Breast epithelium (tissue), 3 donors: ENCODE data around the gene C1orf210.

Experiments
- POLR2A ChIP-seq: fragments of 450-650 bp; IDR thresholded peaks from one replicate; pipeline ENCODE4 v1.6.1; 2016; ENCODE audit warnings: antibody characterized with exemption, mild to moderate bottlenecking, moderate library complexity
- POLR2AphosphoS5 ChIP-seq, 3 donors: sonication (generic); formaldehyde crosslinking; IDR thresholded peaks; one replicate each; pipeline ENCODE4 v1.6.1; 2017; ENCODE audit warnings: antibody characterized with exemption in 3 of 3
- TF ChIP-seq, protein P1 (sequence below), 3 donors: fragments of 450-650 bp; IDR thresholded peaks; one replicate each; pipeline ENCODE4 v1.5.1; 2016 to 2017; ENCODE audit warnings: antibody characterized with exemption in 3 of 3, mild to moderate bottlenecking in 3 of 3, moderate library complexity in 3 of 3

DNA sequence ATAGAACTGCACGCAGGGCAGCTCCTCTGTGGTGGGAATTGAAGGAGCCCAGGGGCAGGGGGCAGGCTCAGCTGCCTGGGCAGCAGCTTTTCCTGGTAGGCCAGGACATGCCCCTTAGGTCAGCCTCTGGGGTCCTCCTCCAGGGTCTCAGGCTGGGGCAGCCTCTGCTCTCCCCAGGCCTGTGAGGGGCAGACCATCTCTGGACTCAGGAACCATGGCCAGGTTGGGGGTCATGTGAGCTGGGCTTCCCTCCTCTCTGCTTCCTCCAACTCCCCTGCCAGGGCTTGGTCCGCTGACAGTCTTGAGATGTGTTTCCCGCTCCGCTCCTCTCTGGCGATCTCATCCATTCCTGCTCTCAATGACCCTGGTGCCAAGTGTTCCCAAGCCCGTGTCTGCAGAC lies 5.7 kb downstream of the C1orf210 start:
- TF ChIP-seq, protein P1, sequence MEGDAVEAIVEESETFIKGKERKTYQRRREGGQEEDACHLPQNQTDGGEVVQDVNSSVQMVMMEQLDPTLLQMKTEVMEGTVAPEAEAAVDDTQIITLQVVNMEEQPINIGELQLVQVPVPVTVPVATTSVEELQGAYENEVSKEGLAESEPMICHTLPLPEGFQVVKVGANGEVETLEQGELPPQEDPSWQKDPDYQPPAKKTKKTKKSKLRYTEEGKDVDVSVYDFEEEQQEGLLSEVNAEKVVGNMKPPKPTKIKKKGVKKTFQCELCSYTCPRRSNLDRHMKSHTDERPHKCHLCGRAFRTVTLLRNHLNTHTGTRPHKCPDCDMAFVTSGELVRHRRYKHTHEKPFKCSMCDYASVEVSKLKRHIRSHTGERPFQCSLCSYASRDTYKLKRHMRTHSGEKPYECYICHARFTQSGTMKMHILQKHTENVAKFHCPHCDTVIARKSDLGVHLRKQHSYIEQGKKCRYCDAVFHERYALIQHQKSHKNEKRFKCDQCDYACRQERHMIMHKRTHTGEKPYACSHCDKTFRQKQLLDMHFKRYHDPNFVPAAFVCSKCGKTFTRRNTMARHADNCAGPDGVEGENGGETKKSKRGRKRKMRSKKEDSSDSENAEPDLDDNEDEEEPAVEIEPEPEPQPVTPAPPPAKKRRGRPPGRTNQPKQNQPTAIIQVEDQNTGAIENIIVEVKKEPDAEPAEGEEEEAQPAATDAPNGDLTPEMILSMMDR (IDR thresholded peaks at IDR 0.05): no peak
- TF ChIP-seq POLR2AphosphoS5 (IDR thresholded peaks at IDR 0.05) (no peak), POLR2A (no peak)
